WERI-Rb-1 (cell line): ENCODE results near the gene DELE1.

ENCODE experiments used
- DNase-seq: peaks from one replicate; pipeline ENCODE4 v3.0.0-alpha.2; 2020
- H3K27ac ChIP-seq: fragments of 250-450 bp; sonication (Bioruptor Pico); 2 replicates; pipeline ENCODE4 v1.5.1; 2020; ENCODE audit warnings: mild to moderate bottlenecking, moderate library complexity
- H3K27me3 ChIP-seq: fragments of 250-450 bp; sonication (Bioruptor Pico); 2 replicates; pipeline ENCODE4 v1.5.1; 2021; ENCODE audit warnings: mild to moderate bottlenecking, low read depth, moderate library complexity; ENCODE audit not compliant: insufficient read depth, severe bottlenecking
- H3K36me3 ChIP-seq: fragments of 250-450 bp; sonication (Bioruptor Pico); 2 replicates; pipeline ENCODE4 v1.5.1; 2020; ENCODE audit warnings: mild to moderate bottlenecking, moderate library complexity
- H3K4me3 ChIP-seq: 2 replicates; pipeline ENCODE4 v1.5.1; 2011; ENCODE audit warnings: low read depth, mild to moderate bottlenecking, control low read depth, low read length
- H3K9me3 ChIP-seq: fragments of 250-450 bp; sonication (Bioruptor Pico); 2 replicates; pipeline ENCODE4 v1.5.1; 2021; ENCODE audit warnings: mild to moderate bottlenecking, moderate library complexity; ENCODE audit not compliant: severe bottlenecking
- CTCF ChIP-seq: IDR thresholded peaks from 2 replicates; pipeline ENCODE4 v1.5.1; 2011; ENCODE audit warnings: low read depth, mild to moderate bottlenecking, control low read depth, inconsistent platforms, low read length

The DELE1 gene

GRCh38 chr5:141944076-141944475, 20.4 kb downstream of the DELE1 start:
- peaks cover 5% of the 10 kb centered on the region; the same call in 1 of the 2 replicates for H3K36me3 ChIP-seq
- DNase-seq: no peak
- TF ChIP-seq CTCF: no peak
- no peaks in the 10 kb centered on the region for H3K27me3 ChIP-seq
- no peaks in the 10 kb centered on the region for H3K9me3 ChIP-seq
- H3K27ac ChIP-seq: no peak overlapping the region
- H3K4me3 ChIP-seq: no peak overlapping the region

GRCh38 chr5:141945511-141946051, 21.9 kb downstream of the DELE1 start:
- no peak for DNase-seq
- H3K27ac ChIP-seq: no peak overlapping the region; the same call in 1 of the 2 replicates
- no peaks in the 10 kb centered on the region for H3K27me3 ChIP-seq
- no peak overlapping the region for H3K4me3 ChIP-seq
- no peak for TF ChIP-seq CTCF
- no peaks in the 10 kb centered on the region for H3K36me3 ChIP-seq
- H3K9me3 ChIP-seq: no peaks in the 10 kb centered on the region

- H3K4me3 ChIP-seq: no peak overlapping the region
- no peaks in the 10 kb centered on the region for H3K27me3 ChIP-seq
- no peaks in the 10 kb centered on the region for H3K36me3 ChIP-seq
- TF ChIP-seq CTCF: no peak
- H3K27ac ChIP-seq: no peak overlapping the region
- no peak for DNase-seq
- H3K9me3 ChIP-seq: no peaks in the 10 kb centered on the region
These were observed 23.6 kb downstream of the DELE1 start for GRCh38 chr5:141947316-141947715.

GRCh38 chr5:141948812-141949211, 25.1 kb downstream of the DELE1 start:
- no peak for TF ChIP-seq CTCF
- Histone ChIP-seq H3K27me3 (no peaks in the 10 kb centered on the region), H3K4me3 (no peak overlapping the region), H3K9me3 (no peaks in the 10 kb centered on the region), H3K36me3 (no peaks in the 10 kb centered on the region), H3K27ac (no peak overlapping the region)
- no peak for DNase-seq

- Histone ChIP-seq H3K27me3 (no peaks in the 10 kb centered on the region), H3K4me3 (no peak overlapping the region), H3K36me3 (no peaks in the 10 kb centered on the region), H3K27ac (no peak overlapping the region), H3K9me3 (no peaks in the 10 kb centered on the region)
- DNase-seq: no peak
- no peak for TF ChIP-seq CTCF
These were observed 25.8 kb downstream of the DELE1 start for GRCh38 chr5:141949511-141949910.
